H54 (cell line): Measurements from ENCODE around the gene C2CD2.
"Not testable (repeated sequence)": the region's sequence is repeated elsewhere in the genome, so short reads cannot be mapped to it uniquely, and the experiment has no call there.

ENCODE experiments used
- DNase-seq: peaks from one replicate; pipeline ENCODE4 v3.0.0; 2011; ENCODE audit warnings: low spot score, mixed read lengths; ENCODE audit not compliant: insufficient read length
- FAIRE-seq: peaks from 3 replicates; lab custom pipeline; 2011; peaks lifted over from hg19 to GRCh38; lab: Jason Lieb, UNC
- POLR2A ChIP-seq: IDR thresholded peaks from 2 replicates; pipeline ENCODE4 v1.6.1; 2011; ENCODE audit warnings: low read depth, mild to moderate bottlenecking, low read length

The C2CD2 gene

GRCh38 chr21:41958886-41959563 lies 5.2 kb upstream of the C2CD2 start:
- DNase-seq = peak; percentile 97

GRCh38 chr21:41957991-41958766 lies 4.4 kb upstream of the C2CD2 start:
- no peak for TF ChIP-seq POLR2A
- DNase-seq = peak; percentile 99
- FAIRE-seq = peak; percentile 36

More at GRCh38 chr21:41958886-41959563, 5.2 kb upstream of the C2CD2 start:
- no peak for FAIRE-seq
- TF ChIP-seq POLR2A = no peak

GRCh38 chr21:41956926-41957729 lies 3.3 kb upstream of the C2CD2 start:
- TF ChIP-seq POLR2A = no peak
- FAIRE-seq = no peak
- peak; percentile 68 for DNase-seq

GRCh38 chr21:41955516-41955915 lies 1.7 kb upstream of the C2CD2 start:
- no peak for TF ChIP-seq POLR2A
- no peak for DNase-seq
- FAIRE-seq = no peak

- no peak; the same call in 1 of the 2 replicates for TF ChIP-seq POLR2A
- FAIRE-seq (no peak), DNase-seq (no peak)
These were observed 1.1 kb upstream of the C2CD2 start for GRCh38 chr21:41954654-41955499.

GRCh38 chr21:41953249-41953830 lies 478 bp downstream of the C2CD2 start:
- 0 out of 2 replicates have a peak, but pooled peaks have one; percentile 27 for TF ChIP-seq POLR2A
- no peak for DNase-seq
- FAIRE-seq = no peak

- TF ChIP-seq POLR2A = no peak
- FAIRE-seq (no peak), DNase-seq (no peak)
These were observed 1.1 kb downstream of the C2CD2 start for GRCh38 chr21:41952568-41953248.

- DNase-seq (no peak), FAIRE-seq (no peak)
- TF ChIP-seq POLR2A = no peak
These were observed 1.8 kb downstream of the C2CD2 start for GRCh38 chr21:41951876-41952567.

- no peak for FAIRE-seq
- no peak for DNase-seq
- no peak for TF ChIP-seq POLR2A
These were observed 2.9 kb downstream of the C2CD2 start for GRCh38 chr21:41950941-41951351.

- FAIRE-seq, DNase-seq: not testable (repeated sequence)
These were observed 4.2 kb downstream of the C2CD2 start for GRCh38 chr21:41949631-41950030.

GRCh38 chr21:41948901-41949300 lies 4.9 kb downstream of the C2CD2 start:
- FAIRE-seq = no peak
- TF ChIP-seq POLR2A = no peak
- no peak for DNase-seq

GRCh38 chr21:41948078-41948895 lies 5.5 kb downstream of the C2CD2 start:
- FAIRE-seq (no peak), DNase-seq (peak; percentile 86)

More at GRCh38 chr21:41948078-41948895, 5.5 kb downstream of the C2CD2 start:
- no peak for TF ChIP-seq POLR2A
